Activated CD8-positive, alpha-beta memory T cell treated with anti-CD3 and anti-CD28 coated beads for 36 hours (primary cell): ENCODE results near the gene GREB1. TPM values are rescaled to one million over a fixed set of nuclear protein-coding genes. Genes with fewer than 3 reads are reported as not detected.

ENCODE experiments used
- CTCF ChIA-PET: fragments of 350-600 bp; sonication (Branson Sonifier 250); formaldehyde crosslinking; loops from one replicate; lab custom pipeline; 2021; ENCODE audit warnings: antibody characterized with exemption; lab: Charles Lee
- POLR2A ChIA-PET: fragments of 350-600 bp; sonication (Branson Sonifier 250); formaldehyde crosslinking; loops from one replicate; lab custom pipeline; 2021; ENCODE audit warnings: antibody characterized with exemption; lab: Charles Lee
- total RNA-seq, 2 experiments: library from RNA; stranded (reverse); gene quantifications; one replicate each; pipeline ENCODE4 v1.2.3, GENCODE V29; 2021

GREB1 gene
- total RNA-seq, 2 experiments from 2014 or later, result 0.30 to 0.86 TPM

DNA sequence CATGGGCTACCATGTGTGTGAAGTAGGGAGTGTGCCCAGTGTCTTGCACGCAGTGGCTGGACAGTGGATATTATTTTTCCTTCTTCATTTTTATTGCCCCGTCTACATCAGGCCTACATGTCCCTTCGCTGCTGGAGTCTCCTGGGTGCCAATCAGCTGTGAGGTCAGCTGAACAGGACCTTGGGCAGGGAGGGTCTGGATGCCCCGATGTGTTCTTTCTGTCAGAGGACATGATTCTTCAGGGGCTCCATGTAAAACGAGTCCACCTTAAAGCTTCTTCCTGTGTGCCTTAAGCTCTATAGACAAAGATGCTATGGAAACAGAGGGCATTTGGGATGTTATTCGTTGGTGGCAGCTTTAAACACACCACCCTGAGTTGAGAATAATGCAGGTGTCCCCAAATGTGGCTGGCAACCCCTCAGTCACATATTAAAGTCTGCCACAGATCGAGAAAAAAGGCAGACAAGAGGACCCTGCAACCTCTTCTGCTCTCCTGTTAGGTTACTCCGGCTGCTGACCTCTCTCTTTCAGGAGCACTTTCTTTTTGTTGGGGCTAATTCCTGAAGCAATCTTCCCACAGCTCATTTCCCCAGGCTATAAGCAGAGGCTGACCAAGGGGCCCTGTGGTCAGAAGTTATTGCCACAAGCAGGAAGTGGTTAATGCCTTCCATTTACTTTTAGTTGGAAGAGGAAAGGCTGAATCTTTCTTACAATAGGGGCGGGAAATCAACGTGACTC is 20.0 kb downstream of the GREB1 start:
- ChIA-PET POLR2A (no interaction called here), CTCF (interaction anchor here (0.6 to 1.3 kb wide), 2 partner anchors 75 to 279 kb away, joined by 3 to 6 read pairs; no protein-coding TSS in a partner anchor)

DNA sequence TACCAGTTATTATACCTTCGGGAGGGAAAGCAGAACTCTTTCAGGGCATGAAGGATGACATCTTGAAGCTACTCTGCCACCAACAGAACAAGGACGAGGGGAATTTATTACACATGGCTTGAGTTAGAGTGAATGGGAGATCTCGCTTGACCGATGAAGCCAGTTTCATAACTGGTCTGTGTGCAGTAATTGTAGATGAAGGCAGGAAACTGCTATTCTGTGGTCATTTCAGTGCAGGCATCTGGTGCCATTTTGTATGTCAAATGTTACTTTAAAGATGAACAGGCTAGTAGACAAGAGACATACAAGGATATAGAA is 20.5 kb downstream of the GREB1 start:
- ChIA-PET POLR2A (no interaction called here), CTCF (interaction anchor here (1.3 kb wide), 1 partner anchor 75 kb away, joined by 3 read pairs; no protein-coding TSS in a partner anchor)

DNA sequence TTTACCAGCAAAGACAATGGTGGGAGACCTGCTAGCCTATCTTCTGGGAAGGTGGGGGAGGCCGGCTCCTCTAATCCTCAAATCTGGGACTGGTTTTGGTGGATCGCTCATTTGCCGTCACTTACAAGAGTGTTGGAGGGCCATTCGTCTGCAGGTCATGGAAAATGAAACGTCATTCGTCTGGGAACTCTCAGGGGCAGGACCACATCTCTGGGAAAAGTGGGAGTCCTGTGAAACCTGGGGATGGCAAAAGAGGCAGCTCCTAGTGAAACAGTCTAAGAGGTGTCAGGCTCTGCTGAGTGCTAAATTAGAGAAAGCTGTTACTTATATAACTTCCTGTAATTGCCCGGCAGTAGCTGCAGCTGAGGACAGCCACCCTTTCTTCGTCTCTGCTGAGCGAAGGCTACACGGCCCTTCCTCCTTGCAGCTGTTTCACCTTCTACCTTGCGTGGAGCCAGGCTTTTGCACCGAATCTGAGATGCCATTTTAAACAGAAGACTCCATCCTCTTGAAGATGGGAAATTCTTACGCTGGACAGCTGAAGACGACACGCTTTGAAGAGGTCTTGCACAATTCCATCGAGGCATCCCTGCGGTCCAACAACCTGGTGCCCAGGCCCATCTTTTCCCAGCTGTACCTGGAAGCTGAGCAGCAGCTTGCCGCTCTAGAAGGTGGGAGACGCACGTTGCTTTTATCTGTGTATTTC is 22.4 kb downstream of the GREB1 start:
- ChIA-PET CTCF (no interaction called here), POLR2A (no interaction called here)

DNA sequence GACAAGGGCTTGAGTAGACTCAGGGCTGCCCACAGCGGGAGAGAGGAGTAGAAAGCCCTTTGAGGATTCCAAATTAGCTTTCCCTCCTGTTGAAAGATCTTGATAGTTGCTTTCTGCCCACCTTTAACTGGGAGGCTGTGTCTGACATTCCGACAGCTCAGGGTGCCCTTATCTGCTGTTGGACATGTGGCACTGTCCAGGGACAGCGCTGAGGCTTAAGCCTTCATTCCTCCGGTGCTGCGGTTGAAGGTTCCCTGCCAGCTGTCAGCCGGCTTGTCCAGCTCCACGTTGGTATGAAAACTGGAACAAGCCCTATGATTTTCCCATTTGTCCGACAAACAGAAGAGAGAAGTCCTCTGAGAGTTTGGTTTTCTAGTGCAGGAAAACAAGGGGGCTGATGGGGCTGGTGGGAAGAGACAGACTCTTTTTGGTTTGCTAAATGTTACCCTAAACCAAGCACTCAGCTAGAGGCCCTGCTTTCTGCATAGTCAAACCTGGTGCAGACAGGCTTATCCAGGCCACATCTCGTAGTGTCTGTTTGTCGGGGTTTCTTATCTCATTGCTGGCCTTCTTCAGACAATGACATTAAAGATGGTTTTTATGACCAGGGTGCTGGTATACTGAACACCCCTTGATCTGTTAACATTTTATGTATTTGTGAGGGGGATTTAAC is 24.5 kb downstream of the GREB1 start:
- ChIA-PET CTCF (no interaction called here), POLR2A (interaction anchor here (0.7 kb wide), 1 partner anchor 205 kb away, joined by 4 read pairs; no protein-coding TSS in a partner anchor)

DNA sequence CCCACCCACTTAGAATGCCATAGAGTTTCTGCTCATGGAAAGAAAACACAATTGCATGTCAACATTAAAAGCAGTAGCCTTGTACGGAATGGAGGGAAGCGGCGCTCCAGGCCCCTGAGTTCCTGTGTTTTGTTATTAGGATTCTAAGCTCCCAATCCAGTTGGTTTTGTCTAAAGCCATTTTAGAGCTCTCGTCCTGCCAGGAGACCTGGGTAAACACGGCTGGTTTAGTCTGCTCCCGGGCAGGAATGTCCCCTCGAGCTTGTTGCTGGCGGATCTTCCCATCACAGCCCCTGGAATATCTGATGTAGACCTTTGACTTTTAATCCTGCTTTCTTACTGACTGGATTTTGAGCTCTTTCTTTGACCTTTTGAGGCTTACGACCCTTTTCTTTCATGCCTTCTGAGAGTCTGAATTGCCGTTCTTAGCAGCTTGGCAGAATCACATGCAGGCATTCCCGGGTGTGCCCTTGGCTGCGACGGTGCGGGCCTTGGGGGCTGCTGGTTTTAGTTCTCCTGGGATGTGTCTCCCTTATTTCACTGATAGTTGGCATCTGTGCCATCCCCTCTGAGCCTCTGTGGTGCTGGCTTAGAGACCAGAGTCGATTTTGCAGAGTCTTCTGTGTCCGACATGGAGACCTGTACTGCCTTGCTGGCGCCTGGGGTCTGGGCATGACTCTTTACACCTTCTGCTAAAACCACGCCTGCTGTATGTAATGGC is 25.4 kb downstream of the GREB1 start:
- ChIA-PET POLR2A (no interaction called here), CTCF (interaction anchor here (0.7 kb wide), 1 partner anchor 9 kb away, joined by 3 read pairs; no protein-coding TSS in a partner anchor)

DNA sequence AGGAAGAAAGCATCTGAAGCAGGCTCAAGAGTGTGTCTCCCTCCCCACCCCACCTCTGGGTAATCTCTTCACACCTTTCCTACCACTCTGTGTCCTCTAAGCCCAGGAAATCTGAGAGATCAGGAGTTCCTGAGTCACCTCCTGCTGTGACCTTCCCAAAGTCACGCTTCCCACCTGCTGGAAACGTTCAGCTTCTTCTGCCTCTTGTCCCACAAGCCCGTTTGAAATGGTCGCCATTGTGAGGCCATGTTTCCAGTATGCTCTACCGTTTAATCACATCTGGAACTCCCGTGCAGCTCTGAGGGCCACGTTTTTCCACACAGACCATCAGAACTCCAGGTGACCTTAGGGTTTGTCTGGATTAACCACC is 25.9 kb downstream of the GREB1 start:
- ChIA-PET CTCF (interaction anchor here (0.7 kb wide), 1 partner anchor 9 kb away, joined by 3 read pairs; no protein-coding TSS in a partner anchor), POLR2A (no interaction called here)

DNA sequence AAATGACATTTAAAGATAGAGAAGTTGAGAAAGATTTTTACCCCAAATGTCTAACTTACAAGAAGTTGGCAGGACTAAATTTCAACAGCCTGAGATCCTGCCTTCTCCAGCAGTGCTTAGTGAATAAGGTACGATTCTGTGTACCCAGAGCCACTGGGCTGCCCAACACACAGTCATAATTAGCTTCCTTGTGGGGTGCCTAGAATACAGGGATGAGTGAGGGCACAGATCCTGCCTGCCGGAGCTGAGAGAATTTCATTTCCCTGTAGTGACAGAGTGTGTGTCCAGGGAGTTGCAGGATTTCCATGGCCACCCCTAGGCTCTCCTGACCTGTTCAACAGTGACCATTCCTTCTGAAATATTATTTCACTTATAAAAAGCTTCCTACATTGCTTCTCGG is 27.0 kb downstream of the GREB1 start:
- ChIA-PET CTCF (no interaction called here), POLR2A (no interaction called here)

DNA sequence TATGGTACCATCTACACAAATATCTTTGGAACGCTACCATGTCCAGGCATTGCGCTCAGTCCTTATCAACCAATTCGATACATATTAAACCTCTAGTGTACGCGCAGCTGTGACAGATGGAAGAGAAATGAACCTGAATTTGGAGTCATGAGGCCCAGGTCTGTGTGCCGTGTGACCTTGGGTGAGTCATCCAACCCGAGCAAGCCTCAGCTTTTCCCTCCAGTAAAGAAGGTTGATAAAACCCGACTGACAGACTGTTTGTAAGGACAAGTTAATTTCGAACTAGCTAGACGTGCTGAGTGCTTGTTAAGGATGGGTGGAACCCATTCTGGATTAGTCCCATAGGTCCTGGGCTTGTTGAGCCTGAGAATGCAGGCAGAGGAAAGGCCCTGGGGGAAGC is 28.2 kb downstream of the GREB1 start:
- CTCF ChIA-PET, result no interaction called here
- POLR2A ChIA-PET, result no interaction called here

DNA sequence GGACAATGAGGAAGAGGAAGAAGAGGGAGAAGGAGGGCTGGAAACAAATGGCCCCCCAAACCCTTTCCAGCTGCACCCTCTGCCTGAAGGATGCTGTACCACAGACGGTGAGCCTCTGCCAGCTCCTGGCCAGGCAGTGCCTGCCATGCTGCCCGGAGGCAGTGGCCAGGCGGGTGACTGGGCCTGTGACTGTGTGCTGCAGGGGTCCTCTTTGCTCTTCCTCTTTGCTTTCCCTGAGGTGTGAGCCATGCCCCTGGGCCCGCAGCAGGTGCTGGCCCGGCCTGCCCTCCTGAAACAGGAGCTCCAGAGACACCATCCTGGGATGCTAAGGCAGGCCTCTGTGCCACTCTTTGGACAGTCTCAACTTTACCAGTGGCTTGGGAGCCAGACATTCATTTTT is 28.6 kb downstream of the GREB1 start:
- ChIA-PET CTCF (no interaction called here), POLR2A (no interaction called here)

DNA sequence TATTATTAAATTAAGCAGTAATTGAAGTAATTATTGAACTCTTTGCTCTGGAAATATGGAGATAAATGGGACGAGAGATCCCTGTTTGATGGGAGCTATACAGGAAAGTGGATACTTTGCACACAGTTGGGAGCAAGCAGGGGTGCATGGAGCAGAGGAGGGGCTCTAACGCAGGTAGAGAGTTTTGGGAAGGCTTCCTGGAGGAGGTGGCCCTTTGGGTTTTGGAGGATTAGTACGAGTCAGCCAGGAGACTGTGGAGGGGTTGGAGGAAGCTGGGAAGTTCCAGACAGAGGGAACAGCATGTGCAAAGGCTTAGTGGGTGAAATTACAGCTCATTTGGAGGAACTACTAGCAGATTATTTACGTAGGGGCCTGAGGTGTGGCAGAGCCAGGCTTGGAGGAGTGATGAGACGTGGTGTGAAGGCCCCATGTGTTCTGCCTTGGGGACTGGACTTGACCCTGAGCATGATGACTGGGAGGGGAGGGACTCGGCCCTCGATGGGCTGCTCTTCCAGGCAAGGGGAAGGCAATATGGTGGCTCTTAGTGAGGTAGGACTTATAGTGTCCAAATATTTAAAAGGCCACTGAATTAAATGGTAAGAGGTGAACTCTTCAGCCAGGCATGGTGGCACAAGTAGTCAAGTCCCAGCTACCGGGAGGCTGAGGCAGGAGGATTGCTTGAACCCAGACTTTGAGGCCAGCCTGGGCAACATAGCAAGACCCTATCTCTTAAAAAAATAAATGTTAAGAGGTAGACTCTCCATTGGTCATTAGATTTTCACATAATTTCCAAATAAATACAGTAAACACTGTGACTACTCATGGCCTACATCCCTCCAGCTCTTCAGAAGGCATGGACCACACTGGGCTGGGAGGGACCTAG is 30.2 kb downstream of the GREB1 start:
- CTCF ChIA-PET, result interaction anchor here (2.0 kb wide), 1 partner anchor 19 kb away, joined by 6 read pairs; no protein-coding TSS in a partner anchor
- POLR2A ChIA-PET, result interaction anchor here (0.5 kb wide), 1 partner anchor 1474 kb away, joined by 14 read pairs; no protein-coding TSS in a partner anchor

DNA sequence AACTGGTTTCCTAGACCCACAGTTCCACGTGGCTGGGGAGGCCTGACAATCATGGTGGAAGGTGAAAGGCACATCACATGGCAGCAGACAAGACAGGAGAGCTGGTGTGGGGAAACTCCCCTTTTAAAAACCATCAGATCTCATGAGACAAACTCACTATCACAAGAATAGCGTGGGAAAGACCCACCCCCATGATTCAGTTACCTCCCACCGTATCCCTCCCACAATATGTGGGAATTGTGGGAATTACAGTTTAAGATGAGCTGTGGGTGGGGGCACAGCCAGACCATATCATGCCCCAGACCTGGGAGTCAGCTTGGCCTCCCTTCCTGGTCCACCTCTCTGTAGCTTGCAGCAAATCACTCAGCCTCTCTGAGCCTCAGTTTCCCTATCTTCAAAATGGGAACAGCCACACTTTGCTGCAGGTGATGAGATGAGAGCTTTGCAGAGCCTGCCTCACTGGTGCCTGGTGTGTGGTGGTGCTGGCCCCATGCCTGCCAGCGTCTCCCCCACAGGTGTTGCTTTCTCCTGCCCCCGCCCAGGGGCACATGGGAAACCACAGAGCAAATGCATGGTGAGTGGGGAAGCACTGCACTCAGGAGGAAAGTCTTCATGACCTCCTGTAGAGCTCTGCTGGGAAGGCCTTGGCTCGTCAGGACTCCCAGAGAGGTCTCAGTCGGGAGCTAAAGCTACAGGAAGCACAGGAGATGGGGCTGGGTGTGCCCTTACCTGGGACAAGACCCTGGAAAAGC is 31.1 kb downstream of the GREB1 start:
- ChIA-PET CTCF (interaction anchor here (0.6 to 2.0 kb wide), 3 partner anchors 18 to 433 kb away, joined by 3 to 6 read pairs (median 3); no protein-coding TSS in a partner anchor), POLR2A (no interaction called here)

DNA sequence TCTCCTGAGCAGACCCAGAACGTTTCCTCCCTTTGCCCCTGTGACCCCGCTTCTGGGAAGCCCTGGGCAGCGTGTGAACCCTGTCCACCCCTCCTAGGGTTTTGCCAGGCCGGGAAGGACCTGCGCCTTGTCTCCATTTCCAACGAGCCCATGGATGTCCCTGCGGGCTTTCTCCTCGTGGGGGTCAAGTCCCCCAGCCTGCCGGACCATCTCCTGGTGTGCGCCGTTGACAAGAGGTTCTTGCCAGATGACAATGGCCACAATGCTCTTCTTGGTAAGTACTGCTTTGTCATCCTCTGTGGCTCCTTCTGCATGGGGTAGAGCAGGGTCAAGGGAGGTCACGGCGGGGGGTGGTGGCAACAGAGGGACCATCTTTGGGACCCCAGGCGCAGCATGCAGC is 32.5 kb downstream of the GREB1 start:
- POLR2A ChIA-PET, result no interaction called here
- CTCF ChIA-PET, result interaction anchor here (1.0 to 2.0 kb wide), 2 partner anchors 16 to 434 kb away, joined by 3 to 6 read pairs; no protein-coding TSS in a partner anchor

DNA sequence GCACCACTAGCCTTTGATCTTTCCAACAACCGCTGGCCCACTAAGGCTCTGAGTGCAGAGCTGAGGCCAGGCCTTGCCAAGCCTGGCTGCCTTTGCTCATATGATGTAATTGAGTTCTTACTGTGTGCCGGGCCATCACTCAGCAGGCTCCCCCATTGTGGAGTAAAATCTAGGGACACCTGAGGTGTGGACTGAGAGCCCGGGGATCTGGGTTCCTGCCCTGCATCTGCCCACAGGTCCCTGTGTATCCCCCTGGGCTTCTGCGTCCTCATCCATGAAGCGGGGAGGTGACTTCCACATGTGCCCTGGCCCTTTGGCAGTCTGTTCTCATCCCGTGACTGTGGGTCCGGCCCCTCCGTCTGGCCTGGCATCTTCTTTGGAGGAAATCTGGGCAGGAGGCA is 33.8 kb downstream of the GREB1 start:
- POLR2A ChIA-PET, result no interaction called here
- CTCF ChIA-PET, result no interaction called here

DNA sequence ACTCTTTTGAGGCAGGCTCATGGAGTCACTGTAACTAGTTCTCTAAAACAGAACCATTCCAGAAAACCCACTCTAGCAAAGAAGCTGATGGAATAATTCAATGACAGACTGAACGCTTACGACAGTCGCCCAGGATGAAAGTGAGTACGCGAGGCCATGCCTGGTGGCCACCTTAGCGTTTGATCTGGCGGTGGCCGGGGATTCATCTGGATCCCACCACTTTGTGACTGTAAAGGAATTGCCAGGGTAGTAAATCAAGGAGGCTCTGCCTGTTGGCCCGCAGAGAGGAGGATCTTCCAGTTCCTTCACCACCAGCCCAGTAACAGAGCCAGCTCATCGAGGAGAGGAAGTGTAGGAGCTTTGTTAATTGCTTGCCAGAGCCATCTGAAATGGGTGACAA is 34.6 kb downstream of the GREB1 start:
- CTCF ChIA-PET, result no interaction called here

DNA sequence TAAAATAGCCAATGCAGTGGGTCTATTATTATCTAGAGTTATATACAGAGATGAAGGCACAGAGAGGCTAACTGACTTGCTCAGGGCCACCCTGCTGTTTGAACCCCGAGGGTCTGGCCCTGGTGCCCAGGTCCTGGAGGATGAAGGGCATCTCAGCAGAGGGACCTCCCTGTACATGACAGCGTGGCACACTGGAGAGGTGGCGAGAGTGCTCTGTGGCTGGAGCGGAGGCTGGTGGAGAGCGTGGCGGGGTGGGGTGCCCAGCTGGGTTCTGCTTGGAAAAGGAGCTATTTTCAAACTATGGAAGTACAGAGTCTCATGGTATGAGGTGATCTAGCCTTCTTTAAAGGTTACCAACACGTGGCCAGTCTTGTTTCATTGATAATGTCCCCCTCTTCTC is 35.8 kb downstream of the GREB1 start:
- CTCF ChIA-PET, result interaction anchor here (0.7 kb wide), 1 partner anchor 168 kb away, joined by 3 read pairs; no protein-coding TSS in a partner anchor
- POLR2A ChIA-PET, result no interaction called here

More for the DNA sequence above, 34.6 kb downstream of the GREB1 start:
- POLR2A ChIA-PET, result no interaction called here

DNA sequence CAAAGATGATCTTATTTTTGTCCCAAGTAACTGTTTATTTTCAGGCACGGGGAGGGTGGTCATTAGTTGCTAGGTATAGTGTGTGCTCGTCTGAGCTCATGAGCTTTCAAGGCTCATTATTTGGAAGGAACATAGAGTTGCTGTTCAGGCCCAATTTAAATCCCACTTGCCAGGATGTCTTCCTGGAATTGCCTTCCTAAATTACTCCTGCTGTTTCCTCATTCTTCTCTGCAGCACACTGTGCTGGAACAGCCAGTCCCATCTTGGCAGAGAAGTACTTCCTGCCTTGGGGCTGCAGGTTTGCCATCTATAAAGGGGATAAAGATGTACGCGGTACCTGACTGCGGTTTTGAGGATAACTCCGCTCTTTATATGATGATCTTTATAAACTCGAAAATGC is 37.3 kb downstream of the GREB1 start:
- POLR2A ChIA-PET, result no interaction called here
- CTCF ChIA-PET, result no interaction called here

DNA sequence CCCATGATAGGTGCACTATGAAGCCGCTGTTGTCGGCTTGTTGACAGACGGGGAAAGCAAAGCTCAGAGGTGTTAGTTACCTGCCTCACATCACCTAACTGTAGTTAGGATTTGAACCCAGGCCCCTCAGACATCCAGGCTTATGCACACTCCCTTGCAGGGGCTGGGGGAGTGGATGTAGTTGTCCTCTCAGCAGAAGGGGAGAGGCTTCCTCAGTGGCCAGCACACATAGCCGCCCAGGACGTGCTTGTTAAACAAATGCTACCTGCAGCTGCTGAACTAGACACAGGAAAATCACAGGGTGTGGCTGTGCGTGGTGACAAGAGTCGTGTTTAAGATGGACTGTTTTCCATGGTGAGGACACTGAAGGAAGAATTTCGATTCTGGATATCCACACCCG is 39.2 kb downstream of the GREB1 start:
- CTCF ChIA-PET, result interaction anchor here (1.2 kb wide), 1 partner anchor 12 kb away, joined by 5 read pairs; no protein-coding TSS in a partner anchor
- POLR2A ChIA-PET, result no interaction called here
